H1 (cell line): ENCODE results near the gene GLRX. TPM values are rescaled to one million over a fixed set of nuclear protein-coding genes. Genes with fewer than 3 reads are reported as not detected.

Experiments
- BACH1 ChIP-seq: IDR thresholded peaks from 2 replicates; pipeline ENCODE4 v1.6.1; 2012; ENCODE audit warnings: low read length, improper control_type of control experiment
- KDM4A ChIP-seq: IDR thresholded peaks from one replicate; pipeline ENCODE4 v1.7.1; 2012; ENCODE audit warnings: low read depth, mild to moderate bottlenecking, moderate library complexity, low read length, inconsistent platforms; ENCODE audit not compliant: severe bottlenecking
- MAX ChIP-seq: IDR thresholded peaks from 2 replicates; pipeline ENCODE4 v1.6.1; 2012; ENCODE audit warnings: inconsistent platforms
- RBBP5 ChIP-seq: IDR thresholded peaks from 2 replicates; pipeline ENCODE4 v1.7.1; 2012; ENCODE audit warnings: low read depth, mild to moderate bottlenecking, inconsistent platforms, low read length, moderate library complexity, borderline replicate concordance
- RNF2 ChIP-seq: fragments of 200-900, 300-1000 bp; sonication (generic); IDR thresholded peaks from 2 replicates; pipeline ENCODE4 v1.7.1; 2016; ENCODE audit warnings: borderline replicate concordance, low read depth, mild to moderate bottlenecking, antibody characterized with exemption, low read length; ENCODE audit not compliant: poor library complexity, severe bottlenecking; ENCODE audit errors: missing control alignments
- SIX5 ChIP-seq: IDR thresholded peaks from 2 replicates; pipeline ENCODE4 v1.6.1; 2011; ENCODE audit warnings: mild to moderate bottlenecking, low read depth, low read length
- YY1 ChIP-seq: IDR thresholded peaks from 2 replicates; pipeline ENCODE4 v1.6.1; 2011; ENCODE audit warnings: low read depth, mild to moderate bottlenecking, low read length
- polyA plus RNA-seq, 7 experiments: library from polyadenylated mRNA; depleted of rRNA in 3 of 7; stranded (reverse) in 5 of 7; unstranded in 2 of 7; fragments of >200 nt in 5 of 7; fragments of 200-250 nt in 2 of 7; gene quantifications; 1 replicate in 5 of 7; 2 replicates in 1 of 7; 4 replicates in 1 of 7; pipeline versions ENCODE4 v1.2.1 to v1.2.3, GENCODE V29; 2011 to 2013; ENCODE audit warnings: missing spikeins in 2 of 7, mixed read lengths in 2 of 7
- total RNA-seq: library from RNA; stranded (reverse); fragmentation: NEBNext Ultra II Directional; extraction: Animal tissue kit (Norgen Biotek cat#: 25700); gene quantifications from 2 replicates; pipeline ENCODE4 v1.2.1, GENCODE V29; 2021
- TF ChIP-seq, protein P1 (sequence below): fragments of 300-600 bp; sonication (generic); IDR thresholded peaks from 2 replicates; pipeline ENCODE4 v1.7.1; 2012; ENCODE audit warnings: low read length, moderate library complexity, mild to moderate bottlenecking, inconsistent platforms; ENCODE audit not compliant: insufficient replicate concordance
- TF ChIP-seq, protein P2 (sequence below), 3 experiments: IDR thresholded peaks; 1 replicate in 2 of 3; 2 replicates in 1 of 3; pipeline versions ENCODE4 v1.5.1 to v1.6.1; 2011; ENCODE audit warnings: low read length in 3 of 3, mild to moderate bottlenecking in 3 of 3, inconsistent platforms in 2 of 3, low read depth in 1 of 3, moderate library complexity in 1 of 3; ENCODE audit not compliant: insufficient read depth in 1 of 3; ENCODE audit errors: control extremely low read depth in 1 of 3

GLRX gene
- total and polyA plus RNA-seq, 2 of the 8 experiments (the other 6 are each of a cell fraction or from before 2014, with no cell fraction given) = 22.9 to 31.2 TPM

DNA sequence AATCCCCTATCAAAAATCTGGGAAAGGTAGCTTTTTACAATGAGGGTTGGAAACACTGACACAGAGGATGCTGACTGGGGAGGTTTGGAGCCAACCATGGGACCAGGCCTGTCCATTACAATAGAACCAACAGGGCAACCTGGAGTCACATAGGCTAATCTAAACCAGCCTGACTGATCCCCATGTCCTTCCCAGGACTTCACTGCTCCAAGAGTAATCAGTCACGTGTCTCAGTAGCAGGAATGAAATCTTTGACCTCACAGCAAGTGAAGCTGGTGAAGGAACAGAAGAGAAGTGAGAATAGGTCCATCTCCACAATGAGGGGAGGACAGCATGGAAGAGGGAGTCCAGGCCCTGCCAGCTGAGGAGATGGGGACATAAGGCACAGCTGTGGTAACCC, 16.0 kb upstream of the GLRX start (continued):
- TF ChIP-seq, protein P1, sequence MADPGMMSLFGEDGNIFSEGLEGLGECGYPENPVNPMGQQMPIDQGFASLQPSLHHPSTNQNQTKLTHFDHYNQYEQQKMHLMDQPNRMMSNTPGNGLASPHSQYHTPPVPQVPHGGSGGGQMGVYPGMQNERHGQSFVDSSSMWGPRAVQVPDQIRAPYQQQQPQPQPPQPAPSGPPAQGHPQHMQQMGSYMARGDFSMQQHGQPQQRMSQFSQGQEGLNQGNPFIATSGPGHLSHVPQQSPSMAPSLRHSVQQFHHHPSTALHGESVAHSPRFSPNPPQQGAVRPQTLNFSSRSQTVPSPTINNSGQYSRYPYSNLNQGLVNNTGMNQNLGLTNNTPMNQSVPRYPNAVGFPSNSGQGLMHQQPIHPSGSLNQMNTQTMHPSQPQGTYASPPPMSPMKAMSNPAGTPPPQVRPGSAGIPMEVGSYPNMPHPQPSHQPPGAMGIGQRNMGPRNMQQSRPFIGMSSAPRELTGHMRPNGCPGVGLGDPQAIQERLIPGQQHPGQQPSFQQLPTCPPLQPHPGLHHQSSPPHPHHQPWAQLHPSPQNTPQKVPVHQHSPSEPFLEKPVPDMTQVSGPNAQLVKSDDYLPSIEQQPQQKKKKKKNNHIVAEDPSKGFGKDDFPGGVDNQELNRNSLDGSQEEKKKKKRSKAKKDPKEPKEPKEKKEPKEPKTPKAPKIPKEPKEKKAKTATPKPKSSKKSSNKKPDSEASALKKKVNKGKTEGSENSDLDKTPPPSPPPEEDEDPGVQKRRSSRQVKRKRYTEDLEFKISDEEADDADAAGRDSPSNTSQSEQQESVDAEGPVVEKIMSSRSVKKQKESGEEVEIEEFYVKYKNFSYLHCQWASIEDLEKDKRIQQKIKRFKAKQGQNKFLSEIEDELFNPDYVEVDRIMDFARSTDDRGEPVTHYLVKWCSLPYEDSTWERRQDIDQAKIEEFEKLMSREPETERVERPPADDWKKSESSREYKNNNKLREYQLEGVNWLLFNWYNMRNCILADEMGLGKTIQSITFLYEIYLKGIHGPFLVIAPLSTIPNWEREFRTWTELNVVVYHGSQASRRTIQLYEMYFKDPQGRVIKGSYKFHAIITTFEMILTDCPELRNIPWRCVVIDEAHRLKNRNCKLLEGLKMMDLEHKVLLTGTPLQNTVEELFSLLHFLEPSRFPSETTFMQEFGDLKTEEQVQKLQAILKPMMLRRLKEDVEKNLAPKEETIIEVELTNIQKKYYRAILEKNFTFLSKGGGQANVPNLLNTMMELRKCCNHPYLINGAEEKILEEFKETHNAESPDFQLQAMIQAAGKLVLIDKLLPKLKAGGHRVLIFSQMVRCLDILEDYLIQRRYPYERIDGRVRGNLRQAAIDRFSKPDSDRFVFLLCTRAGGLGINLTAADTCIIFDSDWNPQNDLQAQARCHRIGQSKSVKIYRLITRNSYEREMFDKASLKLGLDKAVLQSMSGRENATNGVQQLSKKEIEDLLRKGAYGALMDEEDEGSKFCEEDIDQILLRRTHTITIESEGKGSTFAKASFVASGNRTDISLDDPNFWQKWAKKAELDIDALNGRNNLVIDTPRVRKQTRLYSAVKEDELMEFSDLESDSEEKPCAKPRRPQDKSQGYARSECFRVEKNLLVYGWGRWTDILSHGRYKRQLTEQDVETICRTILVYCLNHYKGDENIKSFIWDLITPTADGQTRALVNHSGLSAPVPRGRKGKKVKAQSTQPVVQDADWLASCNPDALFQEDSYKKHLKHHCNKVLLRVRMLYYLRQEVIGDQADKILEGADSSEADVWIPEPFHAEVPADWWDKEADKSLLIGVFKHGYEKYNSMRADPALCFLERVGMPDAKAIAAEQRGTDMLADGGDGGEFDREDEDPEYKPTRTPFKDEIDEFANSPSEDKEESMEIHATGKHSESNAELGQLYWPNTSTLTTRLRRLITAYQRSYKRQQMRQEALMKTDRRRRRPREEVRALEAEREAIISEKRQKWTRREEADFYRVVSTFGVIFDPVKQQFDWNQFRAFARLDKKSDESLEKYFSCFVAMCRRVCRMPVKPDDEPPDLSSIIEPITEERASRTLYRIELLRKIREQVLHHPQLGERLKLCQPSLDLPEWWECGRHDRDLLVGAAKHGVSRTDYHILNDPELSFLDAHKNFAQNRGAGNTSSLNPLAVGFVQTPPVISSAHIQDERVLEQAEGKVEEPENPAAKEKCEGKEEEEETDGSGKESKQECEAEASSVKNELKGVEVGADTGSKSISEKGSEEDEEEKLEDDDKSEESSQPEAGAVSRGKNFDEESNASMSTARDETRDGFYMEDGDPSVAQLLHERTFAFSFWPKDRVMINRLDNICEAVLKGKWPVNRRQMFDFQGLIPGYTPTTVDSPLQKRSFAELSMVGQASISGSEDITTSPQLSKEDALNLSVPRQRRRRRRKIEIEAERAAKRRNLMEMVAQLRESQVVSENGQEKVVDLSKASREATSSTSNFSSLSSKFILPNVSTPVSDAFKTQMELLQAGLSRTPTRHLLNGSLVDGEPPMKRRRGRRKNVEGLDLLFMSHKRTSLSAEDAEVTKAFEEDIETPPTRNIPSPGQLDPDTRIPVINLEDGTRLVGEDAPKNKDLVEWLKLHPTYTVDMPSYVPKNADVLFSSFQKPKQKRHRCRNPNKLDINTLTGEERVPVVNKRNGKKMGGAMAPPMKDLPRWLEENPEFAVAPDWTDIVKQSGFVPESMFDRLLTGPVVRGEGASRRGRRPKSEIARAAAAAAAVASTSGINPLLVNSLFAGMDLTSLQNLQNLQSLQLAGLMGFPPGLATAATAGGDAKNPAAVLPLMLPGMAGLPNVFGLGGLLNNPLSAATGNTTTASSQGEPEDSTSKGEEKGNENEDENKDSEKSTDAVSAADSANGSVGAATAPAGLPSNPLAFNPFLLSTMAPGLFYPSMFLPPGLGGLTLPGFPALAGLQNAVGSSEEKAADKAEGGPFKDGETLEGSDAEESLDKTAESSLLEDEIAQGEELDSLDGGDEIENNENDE = no peak
- TF ChIP-seq, protein P2, sequence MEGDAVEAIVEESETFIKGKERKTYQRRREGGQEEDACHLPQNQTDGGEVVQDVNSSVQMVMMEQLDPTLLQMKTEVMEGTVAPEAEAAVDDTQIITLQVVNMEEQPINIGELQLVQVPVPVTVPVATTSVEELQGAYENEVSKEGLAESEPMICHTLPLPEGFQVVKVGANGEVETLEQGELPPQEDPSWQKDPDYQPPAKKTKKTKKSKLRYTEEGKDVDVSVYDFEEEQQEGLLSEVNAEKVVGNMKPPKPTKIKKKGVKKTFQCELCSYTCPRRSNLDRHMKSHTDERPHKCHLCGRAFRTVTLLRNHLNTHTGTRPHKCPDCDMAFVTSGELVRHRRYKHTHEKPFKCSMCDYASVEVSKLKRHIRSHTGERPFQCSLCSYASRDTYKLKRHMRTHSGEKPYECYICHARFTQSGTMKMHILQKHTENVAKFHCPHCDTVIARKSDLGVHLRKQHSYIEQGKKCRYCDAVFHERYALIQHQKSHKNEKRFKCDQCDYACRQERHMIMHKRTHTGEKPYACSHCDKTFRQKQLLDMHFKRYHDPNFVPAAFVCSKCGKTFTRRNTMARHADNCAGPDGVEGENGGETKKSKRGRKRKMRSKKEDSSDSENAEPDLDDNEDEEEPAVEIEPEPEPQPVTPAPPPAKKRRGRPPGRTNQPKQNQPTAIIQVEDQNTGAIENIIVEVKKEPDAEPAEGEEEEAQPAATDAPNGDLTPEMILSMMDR (IDR thresholded peaks at IDR 0.05; ENCODE audit: control extremely low read depth in 1 of 3, insufficient read depth in 1 of 3, low read depth in 1 of 3, low read length in 3 of 3) = no peak
- TF ChIP-seq RBBP5 = no peak
- no peak for TF ChIP-seq SIX5
- TF ChIP-seq MAX = no peak
- TF ChIP-seq KDM4A = no peak
- TF ChIP-seq RNF2 = no peak
- no peak for TF ChIP-seq YY1
- no peak for TF ChIP-seq BACH1
